Endothelial cell of umbilical vein (primary cell): ENCODE measurements around the gene PHC1. TPM values are rescaled to one million over a fixed set of nuclear protein-coding genes. Genes with fewer than 3 reads are reported as not detected.

Experiments used
- BruUV-seq: library from RNA; stranded (reverse); fragments of 400-500 nt; replicated peaks from 2 replicates; lab custom pipeline; 2021; lab: Mats Ljungman, UMichigan
- CTCF ChIA-PET: fragments of 300-600, 350-600 bp; sonication (Branson Sonifier 250); formaldehyde crosslinking; loops from one replicate; lab custom pipeline; 2021; ENCODE audit warnings: antibody characterized with exemption, inconsistent platforms; lab: Charles Lee
- POLR2A ChIA-PET: fragments of 300-600, 350-600 bp; sonication (Branson Sonifier 250); formaldehyde crosslinking; loops from one replicate; lab custom pipeline; 2021; ENCODE audit warnings: antibody characterized with exemption, inconsistent platforms; lab: Charles Lee
- DNase-seq: peaks from one replicate; pipeline ENCODE4 v3.0.0-alpha.2; 2011; ENCODE audit warnings: low read depth, low spot score
- FAIRE-seq: peaks from 2 replicates; lab custom pipeline; 2011; peaks lifted over from hg19 to GRCh38; lab: Jason Lieb, UNC
- H2AFZ ChIP-seq: 2 replicates; pipeline ENCODE4 v1.6.0; 2012; ENCODE audit warnings: low read depth, low read length, control low read depth, inconsistent platforms
- H3K27ac ChIP-seq: 2 replicates; pipeline ENCODE4 v1.5.1; 2011; ENCODE audit warnings: low read depth, mild to moderate bottlenecking, control low read depth, low read length, moderate library complexity; ENCODE audit not compliant: insufficient read depth
- H3K27me3 ChIP-seq, 2 experiments: 2 replicates each; pipeline versions ENCODE4 v1.6.0 to v1.6.1; 2011; ENCODE audit warnings: low read length in 2 of 2, mixed read lengths in 1 of 2; ENCODE audit not compliant: control insufficient read depth in 2 of 2, insufficient read depth in 2 of 2
- H3K36me3 ChIP-seq, 2 experiments: 2 replicates in 1 of 2; 3 replicates in 1 of 2; pipeline ENCODE4 v1.5.1; 2011; ENCODE audit warnings: low read length in 2 of 2, mild to moderate bottlenecking in 1 of 2, moderate library complexity in 1 of 2; ENCODE audit not compliant: control insufficient read depth in 2 of 2, insufficient read depth in 2 of 2; ENCODE audit errors: extremely low read depth in 1 of 2
- H3K4me1 ChIP-seq: 3 replicates; pipeline ENCODE4 v1.5.1; 2011; ENCODE audit warnings: mild to moderate bottlenecking, low read length; ENCODE audit not compliant: control insufficient read depth, insufficient read depth; ENCODE audit errors: extremely low read depth
- H3K4me2 ChIP-seq: 2 replicates; pipeline ENCODE4 v1.6.1; 2011; ENCODE audit warnings: low read length, control low read depth, mixed read lengths; ENCODE audit not compliant: insufficient read depth
- H3K4me3 ChIP-seq, 3 experiments: fragments of 200-600 bp in 1 of 3; sonication (generic), shearing (Covaris generic) in 1 of 3; replicated peaks in 1 of 3; 2 replicates each; pipeline ENCODE4 v1.5.1; 2011 to 2016; ENCODE audit warnings: control low read depth in 3 of 3, low read length in 3 of 3, mild to moderate bottlenecking in 2 of 3, inconsistent platforms in 1 of 3, low read depth in 1 of 3, moderate library complexity in 1 of 3; ENCODE audit not compliant: insufficient read depth in 1 of 3
- H3K79me2 ChIP-seq: 2 replicates; pipeline ENCODE4 v1.6.0; 2012; ENCODE audit warnings: low read length, inconsistent platforms; ENCODE audit not compliant: control insufficient read depth, insufficient read depth
- H3K9ac ChIP-seq: replicated peaks from 2 replicates; pipeline ENCODE3; 2011; ENCODE audit warnings: low read length, control low read depth; ENCODE audit not compliant: insufficient read depth; ENCODE audit errors: extremely low read depth
- H3K9me1 ChIP-seq: replicated peaks from 3 replicates; pipeline ENCODE4 v1.6.0; 2011; ENCODE audit warnings: mild to moderate bottlenecking, low read length; ENCODE audit not compliant: control insufficient read depth, insufficient read depth; ENCODE audit errors: extremely low read depth
- H3K9me3 ChIP-seq: replicated peaks from 2 replicates; pipeline ENCODE4 v1.5.1; 2012; ENCODE audit warnings: low read length, inconsistent platforms; ENCODE audit not compliant: control insufficient read depth, insufficient read depth
- H4K20me1 ChIP-seq: replicated peaks from 2 replicates; pipeline ENCODE3; 2011; ENCODE audit warnings: mild to moderate bottlenecking, low read length; ENCODE audit not compliant: control insufficient read depth, insufficient read depth; ENCODE audit errors: extremely low read depth
- CTCF ChIP-seq, 2 donors: IDR thresholded peaks; 1 replicate in 1 of 2; 2 replicates in 1 of 2; pipeline ENCODE4 v1.5.1; 2011; ENCODE audit warnings: low read length in 2 of 2, mild to moderate bottlenecking in 2 of 2, moderate library complexity in 2 of 2, control low read depth in 1 of 2, inconsistent platforms in 1 of 2, low read depth in 1 of 2; ENCODE audit not compliant: insufficient read depth in 1 of 2; ENCODE audit errors: extremely low read depth in 1 of 2
- EZH2 ChIP-seq: IDR thresholded peaks from 2 replicates; pipeline ENCODE4 v1.6.1; 2012; ENCODE audit warnings: borderline replicate concordance, low read depth, mild to moderate bottlenecking, moderate library complexity, low read length, inconsistent platforms; ENCODE audit not compliant: severe bottlenecking
- FOS ChIP-seq: IDR thresholded peaks from 2 replicates; pipeline ENCODE4 v1.6.1; 2011; ENCODE audit warnings: mild to moderate bottlenecking, low read length, moderate library complexity, borderline replicate concordance; ENCODE audit not compliant: insufficient read depth
- GATA2 ChIP-seq: IDR thresholded peaks from 2 replicates; pipeline ENCODE4 v1.7.0; 2011; ENCODE audit warnings: low read depth, mild to moderate bottlenecking, moderate library complexity, mixed read lengths, low read length; ENCODE audit not compliant: insufficient read length, insufficient read depth
- JUN ChIP-seq: IDR thresholded peaks from 2 replicates; pipeline ENCODE4 v1.6.1; 2011; ENCODE audit warnings: borderline replicate concordance, low read depth; ENCODE audit not compliant: insufficient read length, insufficient read depth
- MYC ChIP-seq: IDR thresholded peaks from one replicate; pipeline ENCODE4 v1.6.1; 2011; ENCODE audit warnings: mild to moderate bottlenecking, low read depth, low read length
- POLR2A ChIP-seq: IDR thresholded peaks from 2 replicates; pipeline ENCODE4 v1.6.1; 2012; ENCODE audit warnings: low read depth, mild to moderate bottlenecking, control low read depth, low read length
- POLR2AphosphoS5 ChIP-seq: IDR thresholded peaks from 2 replicates; pipeline ENCODE4 v1.6.1; 2012; ENCODE audit warnings: low read depth, mild to moderate bottlenecking, control low read depth, low read length, moderate library complexity; ENCODE audit not compliant: insufficient read depth
- dilution Hi-C: fragments of 300-500 bp; cut with MboI; formaldehyde crosslinking; loops from one replicate; pipeline ENCODE4 v1.15.0; 2019; ENCODE audit warnings: low sequenced_read_pairs; ENCODE audit not compliant: extremely low pct_ligation_motif_present
- intact Hi-C: fragments of 100-400 bp; cut with micrococcal nuclease; formaldehyde crosslinking; loops from one replicate; pipeline ENCODE4 v1.10.0; 2022
- polyA plus RNA-seq, 4 experiments: library from polyadenylated mRNA; depleted of rRNA in 3 of 4; stranded (reverse) in 3 of 4; unstranded in 1 of 4; fragments of >200 nt; gene quantifications; 2 replicates each; pipeline versions ENCODE4 v1.2.1 to v1.2.3, GENCODE V29; 2011 to 2012; ENCODE audit warnings: missing spikeins in 1 of 4
- total RNA-seq: library from RNA; stranded (reverse); gene quantifications from 2 replicates; pipeline ENCODE4 v1.2.3, GENCODE V29; 2021
- TF ChIP-seq, protein P1 (sequence below): IDR thresholded peaks from 2 replicates; pipeline ENCODE4 v1.6.1; 2011; ENCODE audit not compliant: insufficient read depth, insufficient read length

Gene PHC1
- total and polyA plus RNA-seq, 2 donors (not counting 3 experiments of a cell fraction or from before 2014, with no cell fraction given), result 37.3 to 66.3 TPM

GRCh38 chr12:8904665-8905064 is 9.6 kb upstream of the PHC1 start:
- CTCF ChIA-PET, result interaction anchor here (2.4 kb wide), 1 partner anchor 14 kb away, joined by 10 read pairs; no protein-coding TSS in a partner anchor
- intact Hi-C loops, result no loop called here
- H3K79me2 ChIP-seq, result no peaks in the 10 kb centered on the region
- FAIRE-seq (no peak), DNase-seq (no peak)
- no peak overlapping the region for H3K27ac ChIP-seq
- dilution Hi-C loops, result no loop called here
- POLR2A ChIA-PET, result no interaction called here
- H3K4me1 ChIP-seq, result no peaks in the 10 kb centered on the region
- no peak overlapping the region for H2AFZ ChIP-seq
- no TSS peak for BruUV-seq
- TF ChIP-seq EZH2 (no peak), POLR2AphosphoS5 (no peak), CTCF (IDR thresholded peaks at IDR 0.05; ENCODE audit: extremely low read depth in 1 of 2, insufficient read depth in 1 of 2, low read depth in 1 of 2, low read length in 2 of 2) (no peak), MYC (no peak), GATA2 (no peak), POLR2A (no peak), FOS (no peak), JUN (no peak)
- TF ChIP-seq, protein P1, sequence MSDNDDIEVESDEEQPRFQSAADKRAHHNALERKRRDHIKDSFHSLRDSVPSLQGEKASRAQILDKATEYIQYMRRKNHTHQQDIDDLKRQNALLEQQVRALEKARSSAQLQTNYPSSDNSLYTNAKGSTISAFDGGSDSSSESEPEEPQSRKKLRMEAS, result no peak
- H4K20me1 ChIP-seq, result no peaks in the 10 kb centered on the region
- no peaks in the 10 kb centered on the region for H3K27me3 ChIP-seq
- H3K4me3 ChIP-seq, result no peak overlapping the region
- H3K36me3 ChIP-seq, result no peaks in the 10 kb centered on the region
- H3K9me3 ChIP-seq, result no peaks in the 10 kb centered on the region
- H3K9me1 ChIP-seq, result no peaks in the 10 kb centered on the region
- no peak overlapping the region for H3K9ac ChIP-seq
- H3K4me2 ChIP-seq, result no peak overlapping the region
